Activated CD4-positive, alpha-beta T cell treated with anti-CD3 and anti-CD28 coated beads, Interleukin-10, Interleukin-2, amounts not matched to agents 100 ng/mL and 50 ng/mL, durations not matched to agents 16 hours and 8 hours (primary cell): ENCODE measurements around the gene SPATA33.
"Not testable (repeated sequence)": the region's sequence is repeated elsewhere in the genome, so short reads cannot be mapped to it uniquely, and the experiment has no call there.

ENCODE experiments used
- DNase-seq: peaks from one replicate; pipeline ENCODE4 v3.0.0-alpha.2; 2020

The SPATA33 gene

GRCh38 chr16:89695086-89695874, 37.6 kb downstream of the SPATA33 start:
- no peak for DNase-seq

GRCh38 chr16:89695875-89696669, 38.4 kb downstream of the SPATA33 start:
- DNase-seq: no peak

GRCh38 chr16:89696670-89697128, 39.1 kb downstream of the SPATA33 start:
- peak; percentile 52 for DNase-seq

GRCh38 chr16:89697161-89697615, 39.6 kb downstream of the SPATA33 start:
- no peak for DNase-seq

- no peak for DNase-seq
These were observed 40.1 kb downstream of the SPATA33 start for GRCh38 chr16:89697616-89698331.

GRCh38 chr16:89698717-89699116, 41.1 kb downstream of the SPATA33 start:
- not testable (repeated sequence) for DNase-seq

- DNase-seq: not testable (repeated sequence)
These were observed 42.0 kb downstream of the SPATA33 start for GRCh38 chr16:89699629-89700099.

GRCh38 chr16:89700100-89700648, 42.5 kb downstream of the SPATA33 start:
- peak; percentile 97 for DNase-seq

GRCh38 chr16:89700649-89701424, 43.2 kb downstream of the SPATA33 start:
- DNase-seq: peak; percentile 50

GRCh38 chr16:89701425-89702406, 44.1 kb downstream of the SPATA33 start, which contains the start of gene SPATA2L:
Gene SPATA2L (minus strand): TSS chr16:89701705. CDS start chr16:89701232, 473 bp downstream.
- DNase-seq: peak; percentile 98

- DNase-seq: no peak
These were observed 46.6 kb downstream of the SPATA33 start for GRCh38 chr16:89704281-89704680.

- DNase-seq: no peak
These were observed 47.4 kb downstream of the SPATA33 start for GRCh38 chr16:89705006-89705405.

GRCh38 chr16:89706518-89707260, 49.1 kb downstream of the SPATA33 start:
- DNase-seq: no peak

GRCh38 chr16:89707695-89708094, 50.1 kb downstream of the SPATA33 start:
- DNase-seq: no peak

- no peak for DNase-seq
These were observed 50.9 kb downstream of the SPATA33 start for GRCh38 chr16:89708481-89708931.

- DNase-seq: no peak
These were observed 51.5 kb downstream of the SPATA33 start for GRCh38 chr16:89709166-89709565.

- DNase-seq: no peak
These were observed 52.2 kb downstream of the SPATA33 start for GRCh38 chr16:89709716-89710432.

- DNase-seq: no peak
These were observed 53.3 kb downstream of the SPATA33 start for GRCh38 chr16:89710709-89711564.
